ENCODE data around the gene SPTY2D1.

GRCh38 chr11:18634140-18635032 is at the start of gene SPTY2D1:
- TF ChIP-seq CTCF (conservative IDR thresholded peaks at IDR 0.05; ENCODE audit: low read depth, low read length) (no peak), EZH2 (IDR thresholded peaks at IDR 0.05; ENCODE audit: borderline replicate concordance, low read depth, low read length, poor library complexity, severe bottlenecking) (no peak)
